IMR-90 (cell line): ENCODE results near the gene NR5A1. TPM values are rescaled to one million over a fixed set of nuclear protein-coding genes. Genes with fewer than 3 reads are reported as not detected.

Experiments used
- ATAC-seq: fragments of 200-7000 bp; cut with Tn5 transposase; 2 replicates; pipeline ENCODE4 v1.9.1; 2020; ENCODE audit warnings: low read depth, mild to moderate bottlenecking, moderate library complexity
- BruUV-seq: library from RNA; stranded (reverse); fragments of 400-500 nt; replicated peaks from 2 replicates; lab custom pipeline; 2021; lab: Mats Ljungman, UMichigan
- CTCF ChIA-PET: fragments of 300-600 bp; formaldehyde crosslinking; extraction: SDS; loops from one replicate; lab custom pipeline; 2021; ENCODE audit warnings: antibody characterized with exemption; lab: Yijun Ruan, JAX
- POLR2A ChIA-PET: fragments of 300-600 bp; sonication (Branson Sonifier 250); formaldehyde crosslinking; loops from one replicate; lab custom pipeline; 2022; ENCODE audit warnings: antibody characterized with exemption; ENCODE audit not compliant: unreplicated experiment; lab: Charles Lee
- DNase-seq: peaks from one replicate; pipeline ENCODE4 v3.0.0; 2013
- H2AFZ ChIP-seq: replicated peaks from 2 replicates; pipeline ENCODE3; 2013; ENCODE audit warnings: low read length, mild to moderate bottlenecking; ENCODE audit not compliant: poor library complexity
- H2AK5ac ChIP-seq: 2 replicates; pipeline ENCODE4 v1.6.1; 2013; ENCODE audit warnings: low read depth, low read length, inconsistent platforms
- H2AK9ac ChIP-seq: replicated peaks from 2 replicates; pipeline ENCODE3; 2013; ENCODE audit warnings: mild to moderate bottlenecking, low read depth, low read length, moderate library complexity; ENCODE audit not compliant: poor library complexity
- H2BK120ac ChIP-seq: 2 replicates; pipeline ENCODE4 v1.6.1; 2013; ENCODE audit warnings: low read depth, low read length, inconsistent platforms
- H2BK15ac ChIP-seq: 3 replicates; pipeline ENCODE4 v1.6.1; 2013; ENCODE audit warnings: low read depth, low read length, inconsistent platforms
- H2BK20ac ChIP-seq: 2 replicates; pipeline ENCODE4 v1.6.1; 2013; ENCODE audit warnings: low read depth, mild to moderate bottlenecking, inconsistent platforms, low read length, moderate library complexity
- H2BK5ac ChIP-seq: 2 replicates; pipeline ENCODE4 v1.6.1; 2013; ENCODE audit warnings: mild to moderate bottlenecking, low read depth, low read length, inconsistent platforms; ENCODE audit not compliant: poor library complexity, severe bottlenecking
- H3K14ac ChIP-seq: replicated peaks from 2 replicates; pipeline ENCODE4 v1.6.1; 2013; ENCODE audit warnings: low read depth, low read length, inconsistent platforms
- H3K18ac ChIP-seq: 2 replicates; pipeline ENCODE4 v1.6.1; 2013; ENCODE audit warnings: low read depth, low read length, control low read depth
- H3K23ac ChIP-seq: 2 replicates; pipeline ENCODE4 v1.6.1; 2013; ENCODE audit warnings: low read depth, low read length, inconsistent platforms
- H3K27ac ChIP-seq: 2 replicates; pipeline ENCODE4 v1.5.1; 2013; ENCODE audit warnings: mild to moderate bottlenecking, control low read depth, low read length; ENCODE audit not compliant: insufficient read depth
- H3K27me3 ChIP-seq: 2 replicates; pipeline ENCODE4 v1.6.1; 2013; ENCODE audit warnings: low read length; ENCODE audit not compliant: control insufficient read depth, insufficient read depth
- H3K36me3 ChIP-seq: 2 replicates; pipeline ENCODE4 v1.6.1; 2013; ENCODE audit warnings: low read length, mixed read lengths; ENCODE audit not compliant: control insufficient read depth, insufficient read depth
- H3K4ac ChIP-seq: 2 replicates; pipeline ENCODE4 v1.6.1; 2013; ENCODE audit warnings: low read depth, low read length, inconsistent platforms
- H3K4me1 ChIP-seq: 2 replicates; pipeline ENCODE4 v1.6.1; 2013; ENCODE audit warnings: low read length, mixed read lengths; ENCODE audit not compliant: control insufficient read depth, insufficient read depth
- H3K4me2 ChIP-seq: 2 replicates; pipeline ENCODE4 v1.6.1; 2013; ENCODE audit warnings: low read depth, mild to moderate bottlenecking, control low read depth, low read length, moderate library complexity
- H3K4me3 ChIP-seq: 2 replicates; pipeline ENCODE4 v1.5.1; 2013; ENCODE audit warnings: low read depth, mild to moderate bottlenecking, control low read depth, low read length, moderate library complexity; ENCODE audit not compliant: insufficient read depth
- H3K56ac ChIP-seq: 2 replicates; pipeline ENCODE4 v1.6.1; 2013; ENCODE audit warnings: low read length, inconsistent platforms; ENCODE audit not compliant: insufficient read depth; ENCODE audit errors: extremely low read depth
- H3K79me1 ChIP-seq, 2 experiments: 2 replicates each; pipeline ENCODE4 v1.6.1; 2013; ENCODE audit warnings: low read length in 2 of 2, inconsistent platforms in 1 of 2, low read depth in 1 of 2
- H3K9ac ChIP-seq: 2 replicates; pipeline ENCODE4 v1.6.1; 2013; ENCODE audit warnings: low read depth, low read length, control low read depth
- H3K9me1 ChIP-seq: 2 replicates; pipeline ENCODE4 v1.6.1; 2013; ENCODE audit warnings: low read length, inconsistent platforms; ENCODE audit not compliant: insufficient read depth
- H3K9me3 ChIP-seq: 2 replicates; pipeline ENCODE4 v1.6.1; 2013; ENCODE audit warnings: low read length; ENCODE audit not compliant: control insufficient read depth, insufficient read depth
- H4K20me1 ChIP-seq: 2 replicates; pipeline ENCODE4 v1.6.1; 2013; ENCODE audit warnings: low read length, inconsistent platforms; ENCODE audit not compliant: insufficient read depth
- H4K5ac ChIP-seq: 2 replicates; pipeline ENCODE4 v1.6.1; 2013; ENCODE audit warnings: mild to moderate bottlenecking, low read depth, low read length, control low read depth
- H4K8ac ChIP-seq, 2 experiments: 2 replicates each; pipeline ENCODE4 v1.6.1; 2013; ENCODE audit warnings: low read depth in 2 of 2, low read length in 2 of 2, control low read depth in 1 of 2, inconsistent platforms in 1 of 2
- H4K91ac ChIP-seq: 2 replicates; pipeline ENCODE4 v1.6.1; 2013; ENCODE audit warnings: low read depth, low read length, inconsistent platforms; ENCODE audit not compliant: insufficient read depth
- CEBPB ChIP-seq: IDR thresholded peaks from 2 replicates; pipeline ENCODE4 v1.6.1; 2012; ENCODE audit warnings: low read depth, low read length, improper control_type of control experiment
- CHD1 ChIP-seq: IDR thresholded peaks from 2 replicates; pipeline ENCODE4 v1.6.1; 2012; ENCODE audit warnings: low read depth, low read length, improper control_type of control experiment
- ELK1 ChIP-seq: fragments of 150-350 bp; IDR thresholded peaks from 2 replicates; pipeline ENCODE4 v1.6.1; 2016; ENCODE audit warnings: low read depth, mild to moderate bottlenecking, low read length, moderate library complexity, borderline replicate concordance
- MAZ ChIP-seq: IDR thresholded peaks from 2 replicates; pipeline ENCODE4 v1.6.1; 2012; ENCODE audit warnings: low read depth, mild to moderate bottlenecking, low read length, improper control_type of control experiment, moderate library complexity, borderline replicate concordance
- POLR2A ChIP-seq: IDR thresholded peaks from 2 replicates; pipeline ENCODE4 v1.6.1; 2012; ENCODE audit warnings: mild to moderate bottlenecking, low read depth, low read length
- RCOR1 ChIP-seq: IDR thresholded peaks from 2 replicates; pipeline ENCODE4 v1.6.1; 2012; ENCODE audit warnings: mild to moderate bottlenecking, low read length, improper control_type of control experiment; ENCODE audit not compliant: insufficient replicate concordance
- WGBS, 2 experiments: methylation state at CpG; one replicate each; pipeline versions ENCODE4 v1.1.5 to v1.1.7; 2013; ENCODE audit warnings: missing lambda C conversion rate in 2 of 2; ENCODE audit not compliant: insufficient read length in 1 of 2; ENCODE audit errors: extremely low coverage in 2 of 2; 5-methylcytosine and 5-hydroxymethylcytosine counted together
- dilution Hi-C: fragments of 300-500 bp; cut with HindIII; formaldehyde crosslinking; loops from one replicate; pipeline ENCODE4 v1.14.3; 2018; ENCODE audit warnings: low sequenced_read_pairs; ENCODE audit not compliant: unreplicated experiment
- in situ Hi-C: fragments of 300-500 bp; cut with MboI; formaldehyde crosslinking; loops from 3 replicates; pipeline ENCODE4 v1.14.3; 2019; ENCODE audit warnings: low sequenced_read_pairs, inconsistent platforms, mixed read lengths
- intact Hi-C: fragments of 100-400 bp; cut with micrococcal nuclease; formaldehyde crosslinking; loops from 2 replicates; pipeline ENCODE4 v1.10.0; 2022
- polyA plus RNA-seq, 3 experiments: library from polyadenylated mRNA; depleted of rRNA; stranded (reverse); fragments of >200 nt; gene quantifications; 2 replicates each; pipeline ENCODE4 v1.2.3, GENCODE V29; 2012; ENCODE audit warnings: low replicate concordance in 1 of 3
- total RNA-seq: library from RNA; depleted of rRNA; stranded (reverse); fragments of >200 nt; gene quantifications from 2 replicates; pipeline ENCODE4 v1.2.3, GENCODE V29; 2012
- TF ChIP-seq, protein P1 (sequence below): conservative IDR thresholded peaks from 2 replicates; pipeline ENCODE4 v1.5.1; 2012; ENCODE audit warnings: mild to moderate bottlenecking, low read depth, low read length, improper control_type of control experiment
- TF ChIP-seq, protein P2 (sequence below): fragments of 150-350 bp; IDR thresholded peaks from 2 replicates; pipeline ENCODE4 v1.6.1; 2017; ENCODE audit warnings: mild to moderate bottlenecking, antibody characterized with exemption, low read length, low read depth

The NR5A1 gene
- total and polyA plus RNA-seq, 2 of the 4 experiments (the other 2 are of a cell fraction): not detected

- Histone ChIP-seq H3K23ac (no peak overlapping the region), H3K14ac (no peak overlapping the region), H2BK15ac (no peak overlapping the region), H3K79me1 (no peaks in the 10 kb centered on the region), H3K9me1 (no peaks in the 10 kb centered on the region), H3K4me2 (no peak overlapping the region), H3K4me1 (no peaks in the 10 kb centered on the region), H3K36me3 (no peaks in the 10 kb centered on the region), H2BK120ac (no peak overlapping the region), H3K18ac (no peak overlapping the region), H2AK9ac (no peak overlapping the region), H2BK20ac (no peak overlapping the region), H4K91ac (no peak overlapping the region), H3K9me3 (peaks cover 13% of the 10 kb centered on the region), H3K56ac (no peak overlapping the region), H3K27me3 (peaks cover 26% of the 10 kb centered on the region), H2BK5ac (no peak overlapping the region), H3K9ac (no peak overlapping the region), H4K20me1 (no peaks in the 10 kb centered on the region), H3K4ac (no peak overlapping the region), H4K5ac (no peak overlapping the region), H4K8ac (no peak overlapping the region), H2AFZ (no peak overlapping the region), H3K4me3 (no peak overlapping the region), H2AK5ac (no peak overlapping the region), H3K27ac (no peak overlapping the region)
- dilution Hi-C loops (no loop called here), intact Hi-C loops (no loop called here), in situ Hi-C loops (no loop called here)
- TF ChIP-seq RCOR1: no peak
- no peak for TF ChIP-seq CHD1
- TF ChIP-seq, protein P1, sequence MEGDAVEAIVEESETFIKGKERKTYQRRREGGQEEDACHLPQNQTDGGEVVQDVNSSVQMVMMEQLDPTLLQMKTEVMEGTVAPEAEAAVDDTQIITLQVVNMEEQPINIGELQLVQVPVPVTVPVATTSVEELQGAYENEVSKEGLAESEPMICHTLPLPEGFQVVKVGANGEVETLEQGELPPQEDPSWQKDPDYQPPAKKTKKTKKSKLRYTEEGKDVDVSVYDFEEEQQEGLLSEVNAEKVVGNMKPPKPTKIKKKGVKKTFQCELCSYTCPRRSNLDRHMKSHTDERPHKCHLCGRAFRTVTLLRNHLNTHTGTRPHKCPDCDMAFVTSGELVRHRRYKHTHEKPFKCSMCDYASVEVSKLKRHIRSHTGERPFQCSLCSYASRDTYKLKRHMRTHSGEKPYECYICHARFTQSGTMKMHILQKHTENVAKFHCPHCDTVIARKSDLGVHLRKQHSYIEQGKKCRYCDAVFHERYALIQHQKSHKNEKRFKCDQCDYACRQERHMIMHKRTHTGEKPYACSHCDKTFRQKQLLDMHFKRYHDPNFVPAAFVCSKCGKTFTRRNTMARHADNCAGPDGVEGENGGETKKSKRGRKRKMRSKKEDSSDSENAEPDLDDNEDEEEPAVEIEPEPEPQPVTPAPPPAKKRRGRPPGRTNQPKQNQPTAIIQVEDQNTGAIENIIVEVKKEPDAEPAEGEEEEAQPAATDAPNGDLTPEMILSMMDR: no peak
- no peak for TF ChIP-seq MAZ
- TF ChIP-seq, protein P2, sequence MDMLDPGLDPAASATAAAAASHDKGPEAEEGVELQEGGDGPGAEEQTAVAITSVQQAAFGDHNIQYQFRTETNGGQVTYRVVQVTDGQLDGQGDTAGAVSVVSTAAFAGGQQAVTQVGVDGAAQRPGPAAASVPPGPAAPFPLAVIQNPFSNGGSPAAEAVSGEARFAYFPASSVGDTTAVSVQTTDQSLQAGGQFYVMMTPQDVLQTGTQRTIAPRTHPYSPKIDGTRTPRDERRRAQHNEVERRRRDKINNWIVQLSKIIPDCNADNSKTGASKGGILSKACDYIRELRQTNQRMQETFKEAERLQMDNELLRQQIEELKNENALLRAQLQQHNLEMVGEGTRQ: no peak
- TF ChIP-seq ELK1: no peak
- TF ChIP-seq CEBPB: no peak
- no peak for TF ChIP-seq POLR2A
- ChIA-PET POLR2A (interaction anchor here (0.6 kb wide), 1 partner anchor 46 kb away, joined by 5 read pairs; no protein-coding TSS in a partner anchor), CTCF (no interaction called here)
- no CpG with 5 or more reads among the region's 2 CpGs for WGBS, 2 experiments
- no peak for ATAC-seq
- BruUV-seq: no TSS peak
- no peak for DNase-seq
These were observed 63.6 kb downstream of the NR5A1 start for GRCh38 chr9:124443625-124444024.
